Endothelial cell of umbilical vein (primary cell): ENCODE results near the gene SF3B5. TPM values are rescaled to one million over a fixed set of nuclear protein-coding genes. Genes with fewer than 3 reads are reported as not detected.

Experiments
- BruUV-seq: library from RNA; stranded (reverse); fragments of 400-500 nt; replicated peaks from 2 replicates; lab custom pipeline; 2021; lab: Mats Ljungman, UMichigan
- CTCF ChIA-PET: fragments of 300-600, 350-600 bp; sonication (Branson Sonifier 250); formaldehyde crosslinking; loops from one replicate; lab custom pipeline; 2021; ENCODE audit warnings: antibody characterized with exemption, inconsistent platforms; lab: Charles Lee
- POLR2A ChIA-PET: fragments of 300-600, 350-600 bp; sonication (Branson Sonifier 250); formaldehyde crosslinking; loops from one replicate; lab custom pipeline; 2021; ENCODE audit warnings: antibody characterized with exemption, inconsistent platforms; lab: Charles Lee
- DNase-seq: peaks from one replicate; pipeline ENCODE4 v3.0.0-alpha.2; 2011; ENCODE audit warnings: low read depth, low spot score
- FAIRE-seq: peaks from 2 replicates; lab custom pipeline; 2011; peaks lifted over from hg19 to GRCh38; lab: Jason Lieb, UNC
- H2AFZ ChIP-seq: 2 replicates; pipeline ENCODE4 v1.6.0; 2012; ENCODE audit warnings: low read depth, low read length, control low read depth, inconsistent platforms
- H3K27ac ChIP-seq: 2 replicates; pipeline ENCODE4 v1.5.1; 2011; ENCODE audit warnings: low read depth, mild to moderate bottlenecking, control low read depth, low read length, moderate library complexity; ENCODE audit not compliant: insufficient read depth
- H3K27me3 ChIP-seq, 2 experiments: 2 replicates each; pipeline versions ENCODE4 v1.6.0 to v1.6.1; 2011; ENCODE audit warnings: low read length in 2 of 2, mixed read lengths in 1 of 2; ENCODE audit not compliant: control insufficient read depth in 2 of 2, insufficient read depth in 2 of 2
- H3K36me3 ChIP-seq, 2 experiments: 2 replicates in 1 of 2; 3 replicates in 1 of 2; pipeline ENCODE4 v1.5.1; 2011; ENCODE audit warnings: low read length in 2 of 2, mild to moderate bottlenecking in 1 of 2, moderate library complexity in 1 of 2; ENCODE audit not compliant: control insufficient read depth in 2 of 2, insufficient read depth in 2 of 2; ENCODE audit errors: extremely low read depth in 1 of 2
- H3K4me1 ChIP-seq: 3 replicates; pipeline ENCODE4 v1.5.1; 2011; ENCODE audit warnings: mild to moderate bottlenecking, low read length; ENCODE audit not compliant: control insufficient read depth, insufficient read depth; ENCODE audit errors: extremely low read depth
- H3K4me2 ChIP-seq: 2 replicates; pipeline ENCODE4 v1.6.1; 2011; ENCODE audit warnings: low read length, control low read depth, mixed read lengths; ENCODE audit not compliant: insufficient read depth
- H3K4me3 ChIP-seq, 3 experiments: fragments of 200-600 bp in 1 of 3; sonication (generic), shearing (Covaris generic) in 1 of 3; replicated peaks in 1 of 3; 2 replicates each; pipeline ENCODE4 v1.5.1; 2011 to 2016; ENCODE audit warnings: control low read depth in 3 of 3, low read length in 3 of 3, mild to moderate bottlenecking in 2 of 3, inconsistent platforms in 1 of 3, low read depth in 1 of 3, moderate library complexity in 1 of 3; ENCODE audit not compliant: insufficient read depth in 1 of 3
- H3K79me2 ChIP-seq: 2 replicates; pipeline ENCODE4 v1.6.0; 2012; ENCODE audit warnings: low read length, inconsistent platforms; ENCODE audit not compliant: control insufficient read depth, insufficient read depth
- H3K9ac ChIP-seq: replicated peaks from 2 replicates; pipeline ENCODE3; 2011; ENCODE audit warnings: low read length, control low read depth; ENCODE audit not compliant: insufficient read depth; ENCODE audit errors: extremely low read depth
- H3K9me1 ChIP-seq: replicated peaks from 3 replicates; pipeline ENCODE4 v1.6.0; 2011; ENCODE audit warnings: mild to moderate bottlenecking, low read length; ENCODE audit not compliant: control insufficient read depth, insufficient read depth; ENCODE audit errors: extremely low read depth
- H3K9me3 ChIP-seq: replicated peaks from 2 replicates; pipeline ENCODE4 v1.5.1; 2012; ENCODE audit warnings: low read length, inconsistent platforms; ENCODE audit not compliant: control insufficient read depth, insufficient read depth
- H4K20me1 ChIP-seq: replicated peaks from 2 replicates; pipeline ENCODE3; 2011; ENCODE audit warnings: mild to moderate bottlenecking, low read length; ENCODE audit not compliant: control insufficient read depth, insufficient read depth; ENCODE audit errors: extremely low read depth
- CTCF ChIP-seq, 2 donors: IDR thresholded peaks; 1 replicate in 1 of 2; 2 replicates in 1 of 2; pipeline ENCODE4 v1.5.1; 2011; ENCODE audit warnings: low read length in 2 of 2, mild to moderate bottlenecking in 2 of 2, moderate library complexity in 2 of 2, control low read depth in 1 of 2, inconsistent platforms in 1 of 2, low read depth in 1 of 2; ENCODE audit not compliant: insufficient read depth in 1 of 2; ENCODE audit errors: extremely low read depth in 1 of 2
- EZH2 ChIP-seq: IDR thresholded peaks from 2 replicates; pipeline ENCODE4 v1.6.1; 2012; ENCODE audit warnings: borderline replicate concordance, low read depth, mild to moderate bottlenecking, moderate library complexity, low read length, inconsistent platforms; ENCODE audit not compliant: severe bottlenecking
- FOS ChIP-seq: IDR thresholded peaks from 2 replicates; pipeline ENCODE4 v1.6.1; 2011; ENCODE audit warnings: mild to moderate bottlenecking, low read length, moderate library complexity, borderline replicate concordance; ENCODE audit not compliant: insufficient read depth
- GATA2 ChIP-seq: IDR thresholded peaks from 2 replicates; pipeline ENCODE4 v1.7.0; 2011; ENCODE audit warnings: low read depth, mild to moderate bottlenecking, moderate library complexity, mixed read lengths, low read length; ENCODE audit not compliant: insufficient read length, insufficient read depth
- JUN ChIP-seq: IDR thresholded peaks from 2 replicates; pipeline ENCODE4 v1.6.1; 2011; ENCODE audit warnings: borderline replicate concordance, low read depth; ENCODE audit not compliant: insufficient read length, insufficient read depth
- MAX ChIP-seq: IDR thresholded peaks from 2 replicates; pipeline ENCODE4 v1.6.1; 2011; ENCODE audit not compliant: insufficient read depth, insufficient read length
- MYC ChIP-seq: IDR thresholded peaks from one replicate; pipeline ENCODE4 v1.6.1; 2011; ENCODE audit warnings: mild to moderate bottlenecking, low read depth, low read length
- POLR2A ChIP-seq: IDR thresholded peaks from 2 replicates; pipeline ENCODE4 v1.6.1; 2012; ENCODE audit warnings: low read depth, mild to moderate bottlenecking, control low read depth, low read length
- POLR2AphosphoS5 ChIP-seq: IDR thresholded peaks from 2 replicates; pipeline ENCODE4 v1.6.1; 2012; ENCODE audit warnings: low read depth, mild to moderate bottlenecking, control low read depth, low read length, moderate library complexity; ENCODE audit not compliant: insufficient read depth
- dilution Hi-C: fragments of 300-500 bp; cut with MboI; formaldehyde crosslinking; loops from one replicate; pipeline ENCODE4 v1.15.0; 2019; ENCODE audit warnings: low sequenced_read_pairs; ENCODE audit not compliant: extremely low pct_ligation_motif_present
- intact Hi-C: fragments of 100-400 bp; cut with micrococcal nuclease; formaldehyde crosslinking; loops from one replicate; pipeline ENCODE4 v1.10.0; 2022
- polyA plus RNA-seq, 4 experiments: library from polyadenylated mRNA; depleted of rRNA in 3 of 4; stranded (reverse) in 3 of 4; unstranded in 1 of 4; fragments of >200 nt; gene quantifications; 2 replicates each; pipeline versions ENCODE4 v1.2.1 to v1.2.3, GENCODE V29; 2011 to 2012; ENCODE audit warnings: missing spikeins in 1 of 4
- total RNA-seq: library from RNA; stranded (reverse); gene quantifications from 2 replicates; pipeline ENCODE4 v1.2.3, GENCODE V29; 2021

The SF3B5 gene
- total and polyA plus RNA-seq, 2 donors (not counting 3 experiments of a cell fraction or from before 2014, with no cell fraction given): 185 to 540 TPM

GRCh38 chr6:144087789-144088426, 7.5 kb downstream of the SF3B5 start:
- no peak overlapping the region for H3K4me3 ChIP-seq
- no peaks in the 10 kb centered on the region for H3K4me1 ChIP-seq
- DNase-seq (no peak), FAIRE-seq (no peak)
- peak overlapping the region; percentile 34 for H2AFZ ChIP-seq
- H3K9me1 ChIP-seq: no peaks in the 10 kb centered on the region
- dilution Hi-C loops (no loop called here), intact Hi-C loops (no loop called here)
- no peaks in the 10 kb centered on the region for H3K79me2 ChIP-seq
- H3K9me3 ChIP-seq: no peaks in the 10 kb centered on the region
- H3K4me2 ChIP-seq: no peak overlapping the region
- no peaks in the 10 kb centered on the region for H3K27me3 ChIP-seq
- no TSS peak for BruUV-seq
- POLR2A ChIA-PET: no interaction called here
- TF ChIP-seq GATA2 (no peak), POLR2AphosphoS5 (no peak), MYC (no peak), JUN (no peak), CTCF (IDR thresholded peaks at IDR 0.05; ENCODE audit: extremely low read depth in 1 of 2, insufficient read depth in 1 of 2, low read depth in 1 of 2, low read length in 2 of 2) (no peak), POLR2A (no peak), FOS (no peak), MAX (no peak), EZH2 (no peak)
- no peak overlapping the region for H3K9ac ChIP-seq
- H4K20me1 ChIP-seq: no peaks in the 10 kb centered on the region
- no peak overlapping the region for H3K27ac ChIP-seq
- H3K36me3 ChIP-seq: no peaks in the 10 kb centered on the region
- CTCF ChIA-PET: interaction anchor here (0.9 to 4.0 kb wide), 2 partner anchors 129 to 512 kb away, joined by 3 to 22 read pairs; no protein-coding TSS in a partner anchor
